Spleen (tissue), 11 donors: Measurements from ENCODE around the gene MB. TPM values are rescaled to one million over a fixed set of nuclear protein-coding genes. Genes with fewer than 3 reads are reported as not detected.

Experiments
- DNase-seq: peaks from one replicate; pipeline ENCODE4 v3.0.0-alpha.2; 2020
- H3K27ac ChIP-seq, 8 donors: fragments of 200-600 bp; sonication (generic) in 7 of 8; 1 replicate in 4 of 8; 2 replicates in 4 of 8; pipeline versions ENCODE4 v1.5.0 to v1.8.0; 2016 to 2021; ENCODE audit warnings: inconsistent platforms in 4 of 8, mild to moderate bottlenecking in 4 of 8, moderate library complexity in 1 of 8
- H3K27me3 ChIP-seq, 7 donors: fragments of 200-600 bp; sonication (generic) in 6 of 7; replicated peaks in 1 of 7; 1 replicate in 4 of 7; 2 replicates in 3 of 7; pipeline versions ENCODE4 v1.5.0 to v1.8.0; 2016 to 2021; ENCODE audit warnings: inconsistent platforms in 3 of 7, mild to moderate bottlenecking in 1 of 7
- H3K36me3 ChIP-seq, 6 donors: fragments of 200-600 bp; sonication (generic) in 5 of 6; 1 replicate in 4 of 6; 2 replicates in 2 of 6; pipeline versions ENCODE4 v1.5.0 to v1.8.0; 2016 to 2021; ENCODE audit warnings: inconsistent platforms in 2 of 6
- H3K4me1 ChIP-seq, 6 donors: fragments of 200-600 bp; sonication (generic) in 5 of 6; 1 replicate in 3 of 6; 2 replicates in 3 of 6; pipeline versions ENCODE4 v1.5.0 to v1.8.0; 2016 to 2021; ENCODE audit warnings: inconsistent platforms in 3 of 6
- H3K4me3 ChIP-seq, 8 donors: fragments of 200-600 bp; sonication (generic) in 7 of 8; 1 replicate in 4 of 8; 2 replicates in 4 of 8; pipeline versions ENCODE4 v1.5.0 to v1.8.0; 2016 to 2021; ENCODE audit warnings: inconsistent platforms in 4 of 8, mild to moderate bottlenecking in 4 of 8, moderate library complexity in 2 of 8
- H3K9me3 ChIP-seq, 8 donors: fragments of 200-600 bp; sonication (generic) in 7 of 8; 1 replicate in 4 of 8; 2 replicates in 4 of 8; pipeline versions ENCODE4 v1.5.0 to v1.8.0; 2016 to 2021; ENCODE audit warnings: inconsistent platforms in 4 of 8
- POLR2A ChIP-seq, 3 donors: fragments of 450-650 bp; IDR thresholded peaks; one replicate each; pipeline ENCODE4 v1.5.1; 2017; ENCODE audit warnings: antibody characterized with exemption in 3 of 3, mild to moderate bottlenecking in 1 of 3
- POLR2AphosphoS5 ChIP-seq, 3 donors: sonication (generic); formaldehyde crosslinking; IDR thresholded peaks; one replicate each; pipeline ENCODE4 v1.5.1; 2017; ENCODE audit warnings: antibody characterized with exemption in 3 of 3
- WGBS, 5 donors: extraction: QIAGEN DNeasy Blood & Tissue Kit in 3 of 5; methylation state at CpG; one replicate each; pipeline versions ENCODE4 v1.1.5 to v1.1.7; 2013 to 2018; 5-methylcytosine and 5-hydroxymethylcytosine counted together
- intact Hi-C: fragments of 100-400 bp; cut with DNase I; formaldehyde crosslinking; loops from one replicate; pipeline ENCODE4 v1.15.0; 2023; ENCODE audit warnings: low total_unique reads
- polyA plus RNA-seq, 3 donors: library from polyadenylated mRNA; stranded (reverse); fragments of 200-250 nt; gene quantifications; one replicate each; pipeline ENCODE4 v1.2.1, GENCODE V29; 2013
- total RNA-seq, 7 donors: library from RNA; depleted of rRNA in 3 of 7; stranded (reverse); fragments of >200 nt in 3 of 7; fragmentation: NEBNext Ultra II Directional in 4 of 7; extraction: Animal tissue kit (Norgen Biotek cat#: 25700) in 4 of 7; gene quantifications; one replicate each; pipeline versions ENCODE4 v1.1.0 to v1.2.1, GENCODE V29; 2016 to 2021
- TF ChIP-seq, protein P1 (sequence below), 11 experiments: fragments of 200-600 bp in 7 of 11; fragments of 450-650 bp in 4 of 11; sonication (generic) in 4 of 11; IDR thresholded peaks in 8 of 11; conservative IDR thresholded peaks in 3 of 11; 1 replicate in 7 of 11; 2 replicates in 4 of 11; pipeline versions ENCODE4 v1.4.0 to v1.8.0; 2016 to 2021; ENCODE audit warnings: antibody characterized with exemption in 11 of 11, inconsistent platforms in 4 of 11, mild to moderate bottlenecking in 1 of 11
- donor health status: healthy with polysubstance abuse.
- donor health status: DM: no; HTN: no; CAD: no; lungs with moderate emphysema.
- donor health status: DM: no; HTN: no; CAD: no.
- donor health status: Bipolar disorder and iron deficiency.
- donor health status: healthy.
- donor health status: DM: no; HTN: no; CAD: no.
- donor health status: DM: yes; HTN: yes; CAD: no.

MB gene
- total and polyA plus RNA-seq, 10 donors: 0.64 to 5.0 (median 1.1) TPM; not detected in 6

DNA sequence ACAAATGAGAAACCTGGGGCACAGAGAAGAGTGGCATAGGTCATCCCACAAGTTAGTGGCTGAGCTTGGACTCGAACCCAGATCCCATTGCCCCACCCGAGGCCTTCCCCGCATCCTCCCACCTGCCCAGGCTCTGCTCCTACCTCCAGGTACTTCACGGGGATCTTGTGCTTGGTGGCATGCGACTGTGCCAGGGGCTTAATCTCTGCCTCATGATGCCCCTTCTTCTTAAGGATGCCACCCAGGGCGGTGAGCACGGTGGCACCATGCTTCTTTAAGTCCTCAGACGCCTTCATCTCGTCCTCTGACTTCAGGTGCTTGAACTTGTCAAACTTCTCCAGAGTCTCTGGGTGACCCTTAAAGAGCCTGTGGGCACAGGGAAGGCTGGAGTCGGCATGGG, 6.4 kb downstream of the MB start:
- Histone ChIP-seq H3K9me3 (no peaks in the 10 kb centered on the region), H3K27me3 (peaks cover 0 to 33% (median 6%) of the 10 kb centered on the region in 7 donors), H3K27ac (no peak overlapping the region), H3K4me3 (no peak overlapping the region), H3K4me1 (peaks cover 0 to 12% (median 6%) of the 10 kb centered on the region in 6 donors), H3K36me3 (no peaks in the 10 kb centered on the region)
- DNase-seq: no peak
- intact Hi-C loops: no loop called here
- WGBS, 5 donors: 82 to 93% (median 89%) methylated on average over 10 of the region's 10 CpGs
- no peak for TF ChIP-seq POLR2AphosphoS5 (IDR thresholded peaks at IDR 0.05)
- no peak for TF ChIP-seq POLR2A (IDR thresholded peaks at IDR 0.05)
- TF ChIP-seq, protein P1, sequence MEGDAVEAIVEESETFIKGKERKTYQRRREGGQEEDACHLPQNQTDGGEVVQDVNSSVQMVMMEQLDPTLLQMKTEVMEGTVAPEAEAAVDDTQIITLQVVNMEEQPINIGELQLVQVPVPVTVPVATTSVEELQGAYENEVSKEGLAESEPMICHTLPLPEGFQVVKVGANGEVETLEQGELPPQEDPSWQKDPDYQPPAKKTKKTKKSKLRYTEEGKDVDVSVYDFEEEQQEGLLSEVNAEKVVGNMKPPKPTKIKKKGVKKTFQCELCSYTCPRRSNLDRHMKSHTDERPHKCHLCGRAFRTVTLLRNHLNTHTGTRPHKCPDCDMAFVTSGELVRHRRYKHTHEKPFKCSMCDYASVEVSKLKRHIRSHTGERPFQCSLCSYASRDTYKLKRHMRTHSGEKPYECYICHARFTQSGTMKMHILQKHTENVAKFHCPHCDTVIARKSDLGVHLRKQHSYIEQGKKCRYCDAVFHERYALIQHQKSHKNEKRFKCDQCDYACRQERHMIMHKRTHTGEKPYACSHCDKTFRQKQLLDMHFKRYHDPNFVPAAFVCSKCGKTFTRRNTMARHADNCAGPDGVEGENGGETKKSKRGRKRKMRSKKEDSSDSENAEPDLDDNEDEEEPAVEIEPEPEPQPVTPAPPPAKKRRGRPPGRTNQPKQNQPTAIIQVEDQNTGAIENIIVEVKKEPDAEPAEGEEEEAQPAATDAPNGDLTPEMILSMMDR (IDR thresholded peaks at IDR 0.05 in 8 of 11, conservative IDR thresholded peaks at IDR 0.05 in 3 of 11): no peak

DNA sequence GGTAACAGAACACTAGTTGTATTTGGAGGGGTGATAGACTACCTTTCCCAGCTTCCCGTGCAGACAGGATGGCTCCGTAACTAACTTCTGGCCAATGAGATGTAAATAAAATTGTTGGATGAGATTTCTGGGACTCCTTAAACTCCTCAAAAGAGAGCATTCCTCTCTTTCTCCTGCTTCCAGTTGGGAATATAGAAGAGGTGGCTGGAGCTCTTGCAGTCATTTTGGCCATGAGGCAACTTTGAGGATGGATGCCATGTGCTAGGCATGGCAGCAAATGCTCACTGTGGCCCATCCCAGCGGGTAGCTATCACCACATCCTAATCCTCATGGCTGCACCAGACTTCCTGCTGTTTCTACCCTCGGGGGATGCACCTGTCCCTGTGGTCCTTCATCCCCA, 7.4 kb downstream of the MB start:
- H3K27ac ChIP-seq: no peak overlapping the region
- DNase-seq: no peak
- 68 to 75% (median 71%) methylated on average over 4 of the region's 4 CpGs for WGBS, 5 donors
- H3K9me3 ChIP-seq: no peaks in the 10 kb centered on the region
- no peaks in the 10 kb centered on the region for H3K36me3 ChIP-seq
- intact Hi-C loops: no loop called here
- H3K4me3 ChIP-seq: no peak overlapping the region
- TF ChIP-seq, protein P1 (IDR thresholded peaks at IDR 0.05 in 8 of 11, conservative IDR thresholded peaks at IDR 0.05 in 3 of 11): no peak
- no peak for TF ChIP-seq POLR2AphosphoS5 (IDR thresholded peaks at IDR 0.05)
- no peak for TF ChIP-seq POLR2A (IDR thresholded peaks at IDR 0.05)
- H3K4me1 ChIP-seq: peaks cover 0 to 12% (median 6%) of the 10 kb centered on the region in 6 donors
- peaks cover 0 to 36% (median 4%) of the 10 kb centered on the region in 7 donors for H3K27me3 ChIP-seq

DNA sequence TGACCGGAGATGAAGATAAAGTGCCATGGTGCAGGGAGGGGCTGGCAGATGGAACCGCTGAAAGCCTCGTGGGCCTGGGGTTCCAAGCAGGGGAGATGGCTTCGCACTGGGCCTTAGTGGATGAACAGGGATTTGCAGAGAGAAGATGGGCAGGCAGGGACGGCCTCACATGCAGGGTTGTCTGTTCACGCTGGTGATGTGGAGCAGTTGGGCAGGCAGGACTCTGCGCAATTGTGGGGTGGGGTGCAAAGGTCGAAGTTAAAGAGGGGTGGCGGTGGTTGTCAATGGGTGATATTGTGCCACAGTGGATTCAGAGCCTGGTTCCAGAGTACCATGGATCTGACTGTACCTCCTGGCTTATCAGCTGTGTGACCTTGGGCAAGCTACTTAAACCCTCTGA, 7.9 kb downstream of the MB start:
- H3K36me3 ChIP-seq: no peaks in the 10 kb centered on the region
- WGBS, 5 donors: 91 to 96% (median 94%) methylated on average over 9 of the region's 9 CpGs
- no peaks in the 10 kb centered on the region for H3K9me3 ChIP-seq

DNA sequence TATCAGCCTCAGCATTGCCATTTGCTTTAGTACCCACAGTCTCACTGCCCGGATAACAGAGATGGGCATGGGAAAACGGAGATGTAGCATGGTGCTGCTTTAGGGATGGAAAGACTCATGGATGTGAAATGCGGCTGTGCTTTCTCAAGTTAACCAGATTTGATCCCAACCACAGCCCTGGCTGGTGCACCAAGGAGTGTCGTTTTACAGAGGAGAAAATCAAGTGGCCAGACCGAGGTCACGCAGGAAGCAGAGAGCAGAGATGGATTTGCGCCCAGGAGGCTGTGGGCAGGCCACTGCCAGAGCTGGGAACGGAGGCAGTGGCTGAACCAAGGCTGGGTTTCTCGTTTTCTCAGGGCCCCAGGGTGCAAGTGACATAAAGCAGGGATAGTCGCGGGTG, 9.0 kb downstream of the MB start:
- WGBS, 5 donors: 76 to 89% (median 80%) methylated on average over 11 of the region's 11 CpGs
- Histone ChIP-seq H3K27me3 (peaks cover 0 to 36% (median 4%) of the 10 kb centered on the region in 7 donors), H3K9me3 (no peaks in the 10 kb centered on the region), H3K36me3 (no peaks in the 10 kb centered on the region), H3K27ac (no peak overlapping the region), H3K4me1 (peaks cover 0 to 12% (median 6%) of the 10 kb centered on the region in 6 donors), H3K4me3 (no peak overlapping the region)
- intact Hi-C loops: no loop called here
- DNase-seq: no peak
- no peak for TF ChIP-seq POLR2A (IDR thresholded peaks at IDR 0.05)
- TF ChIP-seq, protein P1 (IDR thresholded peaks at IDR 0.05 in 8 of 11, conservative IDR thresholded peaks at IDR 0.05 in 3 of 11): no peak
- TF ChIP-seq POLR2AphosphoS5 (IDR thresholded peaks at IDR 0.05): no peak

More for the DNA sequence above, 7.9 kb downstream of the MB start:
- no peak overlapping the region for H3K4me3 ChIP-seq
- H3K4me1 ChIP-seq: peaks cover 0 to 12% (median 6%) of the 10 kb centered on the region in 6 donors
- intact Hi-C loops: no loop called here
- TF ChIP-seq POLR2AphosphoS5 (IDR thresholded peaks at IDR 0.05): no peak
- no peak for DNase-seq
- H3K27me3 ChIP-seq: peaks cover 0 to 36% (median 4%) of the 10 kb centered on the region in 7 donors
- H3K27ac ChIP-seq: no peak overlapping the region

DNA sequence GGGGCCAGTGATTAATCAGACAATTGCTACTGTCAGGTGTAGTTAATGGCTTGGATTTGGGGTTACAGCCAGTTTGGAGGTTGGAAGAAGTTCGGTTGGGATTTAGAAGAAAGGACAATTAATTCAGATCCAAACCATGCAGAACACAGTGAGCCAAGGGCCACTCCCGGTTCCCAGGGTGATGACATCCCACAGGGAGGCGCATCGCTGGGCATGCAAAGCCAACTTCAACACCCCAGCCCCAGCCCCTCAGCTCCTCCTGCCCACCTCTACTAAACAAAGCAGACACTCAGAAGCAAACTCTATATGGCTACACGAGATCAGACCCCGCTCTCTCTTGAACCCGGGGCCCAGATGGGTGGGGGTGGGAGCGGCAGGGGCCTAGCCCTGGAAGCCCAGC, 10.2 kb downstream of the MB start:
- Histone ChIP-seq H3K27me3 (peaks cover 0 to 36% (median 4%) of the 10 kb centered on the region in 7 donors), H3K27ac (no peak overlapping the region), H3K36me3 (no peaks in the 10 kb centered on the region), H3K4me3 (no peak overlapping the region), H3K4me1 (peaks cover 0 to 8% (median 4%) of the 10 kb centered on the region in 6 donors), H3K9me3 (no peaks in the 10 kb centered on the region)
- TF ChIP-seq POLR2A (IDR thresholded peaks at IDR 0.05) (no peak), POLR2AphosphoS5 (IDR thresholded peaks at IDR 0.05) (no peak)
- TF ChIP-seq, protein P1 (IDR thresholded peaks at IDR 0.05 in 8 of 11, conservative IDR thresholded peaks at IDR 0.05 in 3 of 11): no peak
- intact Hi-C loops: no loop called here
- DNase-seq: no peak
- WGBS, 5 donors: 85 to 93% (median 88%) methylated on average over 4 to 8 of the region's 8 CpGs
